GM21723 (cell line): ENCODE data around the gene CCDC106.

Experiments used
- ATAC-seq: cut with Tn5 transposase; IDR thresholded peaks from one replicate; pipeline ENCODE4 v1.9.1; 2021; ENCODE audit warnings: mild to moderate bottlenecking, moderate library complexity; ENCODE audit not compliant: unreplicated experiment

CCDC106 gene

GRCh38 chr19:55666343-55667005 is 18.5 kb downstream of the CCDC106 start:
- ATAC-seq, result no peak

- no peak for ATAC-seq
Observed at GRCh38 chr19:55667006-55667381, 19.0 kb downstream of the CCDC106 start.

- ATAC-seq, result no peak
Observed at GRCh38 chr19:55667511-55667910, 19.5 kb downstream of the CCDC106 start.

GRCh38 chr19:55667958-55668357 is 19.9 kb downstream of the CCDC106 start:
- no peak for ATAC-seq

GRCh38 chr19:55668603-55669348 is 20.8 kb downstream of the CCDC106 start:
- ATAC-seq, result no peak

- ATAC-seq, result no peak
Observed at GRCh38 chr19:55669418-55670279, 21.6 kb downstream of the CCDC106 start.

GRCh38 chr19:55670280-55671053 is 22.5 kb downstream of the CCDC106 start:
- ATAC-seq, result no peak

GRCh38 chr19:55671054-55671378 is 23.0 kb downstream of the CCDC106 start:
- no peak for ATAC-seq

GRCh38 chr19:55672418-55672817 is 24.4 kb downstream of the CCDC106 start:
- ATAC-seq, result no peak

- no peak for ATAC-seq
Observed at GRCh38 chr19:55673465-55673864, 25.5 kb downstream of the CCDC106 start.

GRCh38 chr19:55673889-55674288 is 25.9 kb downstream of the CCDC106 start:
- ATAC-seq, result no peak

- no peak for ATAC-seq
Observed at GRCh38 chr19:55674459-55674840, 26.4 kb downstream of the CCDC106 start.

- ATAC-seq, result peak; percentile 53
Observed at GRCh38 chr19:55674841-55675660, 27.0 kb downstream of the CCDC106 start, which contains the start of gene EPN1. Gene EPN1, plus strand, starts transcription at chr19:55675226. Its CDS starts 3,402 bp downstream, at chr19:55678628.

- ATAC-seq, result no peak
Observed at GRCh38 chr19:55675661-55676354, 27.8 kb downstream of the CCDC106 start.

- no peak for ATAC-seq
Observed at GRCh38 chr19:55676383-55676782, 28.4 kb downstream of the CCDC106 start.

GRCh38 chr19:55676889-55677505 is 29.0 kb downstream of the CCDC106 start:
- ATAC-seq, result no peak

- no peak for ATAC-seq
Observed at GRCh38 chr19:55677572-55678028, 29.6 kb downstream of the CCDC106 start.

- ATAC-seq, result peak; percentile 75
Observed at GRCh38 chr19:55678121-55678671, 30.2 kb downstream of the CCDC106 start.
